GM23338 (cell line): ENCODE data around the gene DNAH10. TPM values are rescaled to one million over a fixed set of nuclear protein-coding genes. Genes with fewer than 3 reads are reported as not detected.

Experiments used
- ATAC-seq: fragments of 200-7000 bp; cut with Tn5 transposase; 3 replicates; pipeline ENCODE4 v1.9.1; 2020
- DNase-seq: peaks from one replicate; pipeline ENCODE4 v3.0.0-alpha.2; 2015; ENCODE audit warnings: low spot score
- H2AFZ ChIP-seq: fragments of 200-600 bp; sonication (generic); 2 replicates; pipeline ENCODE4 v1.8.0; 2016; ENCODE audit warnings: antibody characterized with exemption, mild to moderate bottlenecking, moderate library complexity
- H3F3A ChIP-seq: fragments of 200-600 bp; sonication (generic); replicated peaks from 2 replicates; pipeline ENCODE4 v1.8.0; 2017; ENCODE audit warnings: antibody characterized with exemption, mixed run types, low read depth
- H3K27ac ChIP-seq: fragments of 200-600 bp; sonication (generic); 2 replicates; pipeline ENCODE4 v1.6.1; 2016; ENCODE audit warnings: low read depth
- H3K27me3 ChIP-seq: fragments of 200-600 bp; sonication (generic); 2 replicates; pipeline ENCODE4 v1.8.0; 2016; ENCODE audit warnings: mild to moderate bottlenecking, mixed run types, moderate library complexity; ENCODE audit not compliant: insufficient read depth
- H3K36me3 ChIP-seq: fragments of 200-600 bp; sonication (generic); 2 replicates; pipeline ENCODE4 v1.8.0; 2016; ENCODE audit warnings: mild to moderate bottlenecking; ENCODE audit not compliant: insufficient read depth
- H3K4me1 ChIP-seq: fragments of 200-600 bp; sonication (generic); 2 replicates; pipeline ENCODE4 v1.8.0; 2016; ENCODE audit warnings: mild to moderate bottlenecking, moderate library complexity; ENCODE audit not compliant: insufficient read depth
- H3K4me2 ChIP-seq: fragments of 200-600 bp; sonication (generic); 2 replicates; pipeline ENCODE4 v1.7.1; 2017; ENCODE audit warnings: mixed run types
- H3K4me3 ChIP-seq: fragments of 200-600 bp; sonication (generic); 2 replicates; pipeline ENCODE4 v1.6.1; 2016; ENCODE audit warnings: mixed run types
- H3K79me2 ChIP-seq: fragments of 200-600 bp; sonication (generic); replicated peaks from 2 replicates; pipeline ENCODE4 v1.8.0; 2017; ENCODE audit warnings: mild to moderate bottlenecking; ENCODE audit not compliant: insufficient read depth
- H3K9me2 ChIP-seq: fragments of 200-600 bp; sonication (generic); 2 replicates; pipeline ENCODE4 v1.8.0; 2017; ENCODE audit not compliant: insufficient read depth
- H4K20me1 ChIP-seq: fragments of 200-600 bp; sonication (generic); replicated peaks from 2 replicates; pipeline ENCODE4 v1.8.0; 2017; ENCODE audit warnings: mild to moderate bottlenecking; ENCODE audit not compliant: insufficient read depth
- H3K27ac Mint-ChIP-seq: 2 replicates; pipeline ENCODE4 v1.8.0; 2020; ENCODE audit warnings: inconsistent platforms, mild to moderate bottlenecking, moderate library complexity, mixed read lengths
- H3K27me3 Mint-ChIP-seq: 3 replicates; pipeline ENCODE4 v1.8.0; 2022; ENCODE audit warnings: low read depth, mild to moderate bottlenecking, moderate library complexity, mixed read lengths, inconsistent platforms; ENCODE audit not compliant: insufficient read depth, poor library complexity
- H3K36me3 Mint-ChIP-seq: 3 replicates; pipeline ENCODE4 v1.8.0; 2021; ENCODE audit warnings: low read depth, mild to moderate bottlenecking, inconsistent platforms, moderate library complexity, mixed read lengths
- H3K4me1 Mint-ChIP-seq: 3 replicates; pipeline ENCODE4 v1.8.0; 2020; ENCODE audit warnings: mild to moderate bottlenecking, inconsistent platforms, mixed read lengths
- H3K4me3 Mint-ChIP-seq: 3 replicates; pipeline ENCODE4 v1.8.0; 2021; ENCODE audit warnings: moderate library complexity, mild to moderate bottlenecking, inconsistent platforms, mixed read lengths
- H3K9me3 Mint-ChIP-seq: 3 replicates; pipeline ENCODE4 v1.8.0; 2020; ENCODE audit warnings: moderate library complexity, mild to moderate bottlenecking, inconsistent platforms, mixed read lengths
- NANOG ChIP-seq: IDR thresholded peaks from 2 replicates; pipeline ENCODE4 v1.6.1; 2016; ENCODE audit warnings: antibody characterized with exemption, borderline replicate concordance
- STAT1 ChIP-seq: IDR thresholded peaks from one replicate; pipeline ENCODE4 v1.6.1; 2016; ENCODE audit warnings: antibody characterized with exemption; ENCODE audit not compliant: unreplicated experiment
- ZNF114 ChIP-seq: fragments of 250-450 bp; sonication (Bioruptor Pico); IDR thresholded peaks from 2 replicates; pipeline ENCODE4 v1.5.0; 2020; ENCODE audit warnings: mild to moderate bottlenecking, moderate library complexity
- ZNF462 ChIP-seq: fragments of 250-450 bp; sonication (Bioruptor Pico); IDR thresholded peaks from 2 replicates; pipeline ENCODE4 v1.5.0; 2020; ENCODE audit warnings: mild to moderate bottlenecking, moderate library complexity
- polyA plus RNA-seq: library from polyadenylated mRNA; unstranded; fragments of >200 nt; fragmentation: Nextera tagmentation; extraction: Ambion mirVana; gene quantifications from 2 replicates; pipeline ENCODE4 v1.2.1, GENCODE V29; 2016
- total RNA-seq: library from RNA; depleted of rRNA; stranded (reverse); fragments of >200 nt; shearing (Covaris generic); gene quantifications from 2 replicates; pipeline ENCODE4 v1.2.3, GENCODE V29; 2014

DNAH10 gene
- total and polyA plus RNA-seq, 2 experiments from 2014 or later: 0.03 TPM

GRCh38 chr12:123748661-123749060 lies 13.4 kb upstream of the DNAH10 start (continued):
- no peak for TF ChIP-seq ZNF462
- no peak for TF ChIP-seq STAT1

- ATAC-seq (no peak), DNase-seq (no peak)
- Mint-ChIP-seq H3K4me3 (no peak overlapping the region), H3K27ac (no peak overlapping the region), H3K36me3 (peaks cover 70% of the 10 kb centered on the region), H3K4me1 (no peaks in the 10 kb centered on the region), H3K9me3 (no peaks in the 10 kb centered on the region), H3K27me3 (no peaks in the 10 kb centered on the region)
- Histone ChIP-seq H4K20me1 (peaks cover 17% of the 10 kb centered on the region), H3K4me1 (no peaks in the 10 kb centered on the region), H3K27ac (no peak overlapping the region), H2AFZ (no peak overlapping the region), H3K36me3 (peaks cover 62% of the 10 kb centered on the region), H3K27me3 (no peaks in the 10 kb centered on the region), H3K4me2 (no peak overlapping the region), H3K79me2 (no peaks in the 10 kb centered on the region; the same call in 1 of the 2 replicates), H3F3A (no peaks in the 10 kb centered on the region), H3K9me2 (no peaks in the 10 kb centered on the region), H3K4me3 (no peak overlapping the region)
- TF ChIP-seq NANOG: no peak
Observed at GRCh38 chr12:123749355-123749754, 12.7 kb upstream of the DNAH10 start.

- Mint-ChIP-seq H3K27ac (no peak overlapping the region; the same call in 1 of the 2 replicates), H3K4me1 (no peaks in the 10 kb centered on the region), H3K9me3 (no peaks in the 10 kb centered on the region), H3K36me3 (peaks cover 70% of the 10 kb centered on the region), H3K27me3 (no peaks in the 10 kb centered on the region), H3K4me3 (no peak overlapping the region)
- Histone ChIP-seq H3K27ac (no peak overlapping the region), H3F3A (no peaks in the 10 kb centered on the region), H4K20me1 (peaks cover 17% of the 10 kb centered on the region), H3K9me2 (no peaks in the 10 kb centered on the region), H3K4me3 (no peak overlapping the region), H3K27me3 (no peaks in the 10 kb centered on the region), H3K36me3 (peaks cover 63% of the 10 kb centered on the region), H3K4me1 (no peaks in the 10 kb centered on the region), H2AFZ (no peak overlapping the region), H3K4me2 (no peak overlapping the region), H3K79me2 (no peaks in the 10 kb centered on the region; the same call in 1 of the 2 replicates)
- no peak for TF ChIP-seq ZNF114 (CRISPR knock-in tag)
- no peak for DNase-seq
- no peak for ATAC-seq
Observed at GRCh38 chr12:123750159-123750656, 11.9 kb upstream of the DNAH10 start.
